B cell (primary cell): Measurements from ENCODE around the gene UGT1A9. TPM values are rescaled to one million over a fixed set of nuclear protein-coding genes. Genes with fewer than 3 reads are reported as not detected.

Experiments used
- ATAC-seq: fragments of 200-7000 bp; cut with Tn5 transposase; one replicate; pipeline ENCODE4 v1.10.0; 2021; ENCODE audit warnings: low read depth, mild to moderate bottlenecking, moderate number of reproducible peaks, moderate library complexity
- CTCF ChIA-PET: fragments of 350-600 bp; sonication (Branson Sonifier 250); formaldehyde crosslinking; loops from one replicate; lab custom pipeline; 2021; ENCODE audit warnings: antibody characterized with exemption, inconsistent platforms; lab: Charles Lee
- POLR2A ChIA-PET: fragments of 350-600 bp; sonication (Branson Sonifier 250); formaldehyde crosslinking; loops from one replicate; lab custom pipeline; 2021; ENCODE audit warnings: antibody characterized with exemption; lab: Charles Lee
- DNase-seq: peaks from one replicate; pipeline ENCODE4 v3.0.0; 2013
- H2AFZ ChIP-seq: 2 replicates; pipeline ENCODE4 v1.6.1; 2012; ENCODE audit warnings: mild to moderate bottlenecking, low read depth, low read length; ENCODE audit not compliant: insufficient read depth, poor library complexity, severe bottlenecking
- H3K27ac ChIP-seq, 2 donors: 1 replicate in 1 of 2; 2 replicates in 1 of 2; pipeline ENCODE4 v1.5.1; 2012 to 2013; ENCODE audit warnings: low read length in 2 of 2, mild to moderate bottlenecking in 2 of 2, moderate library complexity in 1 of 2
- H3K27me3 ChIP-seq, 4 experiments: fragments of 200-600 bp in 1 of 4; sonication (generic) in 1 of 4; replicated peaks in 1 of 4; 1 replicate in 2 of 4; 2 replicates in 2 of 4; pipeline versions ENCODE4 v1.6.1 to v1.7.0; 2013 to 2016; ENCODE audit warnings: low read length in 3 of 4, mild to moderate bottlenecking in 2 of 4, mixed read lengths in 1 of 4, moderate library complexity in 1 of 4; ENCODE audit not compliant: insufficient read depth in 4 of 4, control insufficient read depth in 3 of 4; ENCODE audit errors: control extremely low read depth in 1 of 4
- H3K36me3 ChIP-seq, 2 experiments: replicated peaks in 1 of 2; 1 replicate in 1 of 2; 2 replicates in 1 of 2; pipeline versions ENCODE4 v1.6.1 to v1.7.1; 2013; ENCODE audit warnings: low read length in 1 of 2; ENCODE audit not compliant: insufficient read depth in 2 of 2, control insufficient read depth in 1 of 2; ENCODE audit errors: control extremely low read depth in 1 of 2, extremely low read depth in 1 of 2
- H3K4me1 ChIP-seq, 2 donors: fragments of 200-600 bp in 1 of 2; sonication (generic) in 1 of 2; 1 replicate in 1 of 2; 2 replicates in 1 of 2; pipeline versions ENCODE4 v1.5.1 to v1.6.1; 2013 to 2017; ENCODE audit warnings: low read length in 2 of 2; ENCODE audit not compliant: control insufficient read depth in 2 of 2, insufficient read depth in 2 of 2
- H3K4me2 ChIP-seq: replicated peaks from 2 replicates; pipeline ENCODE3; 2012; ENCODE audit warnings: mild to moderate bottlenecking, low read depth, low read length; ENCODE audit not compliant: poor library complexity, severe bottlenecking
- H3K4me3 ChIP-seq, 5 experiments: fragments of 200-600 bp in 1 of 5; sonication (generic) in 1 of 5; 1 replicate in 3 of 5; 2 replicates in 2 of 5; pipeline versions ENCODE4 v1.5.1 to v1.7.0; 2011 to 2016; ENCODE audit warnings: low read length in 4 of 5, mild to moderate bottlenecking in 4 of 5, low read depth in 2 of 5, control low read depth in 1 of 5, moderate library complexity in 1 of 5; ENCODE audit not compliant: insufficient read depth in 1 of 5; ENCODE audit errors: control extremely low read depth in 1 of 5, extremely low read depth in 1 of 5
- H3K79me2 ChIP-seq: fragments of 200-600 bp; sonication (generic); one replicate; pipeline ENCODE4 v1.6.0; 2016; ENCODE audit warnings: low read length; ENCODE audit not compliant: control insufficient read depth, insufficient read depth
- H3K9ac ChIP-seq: fragments of 200-600 bp; sonication (generic); 2 replicates; pipeline ENCODE4 v1.6.1; 2017; ENCODE audit warnings: mild to moderate bottlenecking, low read length, moderate library complexity
- H3K9me3 ChIP-seq, 3 donors: one replicate each; pipeline versions ENCODE4 v1.6.1 to v1.7.1; 2013; ENCODE audit warnings: low read length in 2 of 3; ENCODE audit not compliant: control insufficient read depth in 2 of 3, insufficient read depth in 1 of 3; ENCODE audit errors: control extremely low read depth in 1 of 3
- H4K20me1 ChIP-seq: 2 replicates; pipeline ENCODE4 v1.6.0; 2012; ENCODE audit warnings: mild to moderate bottlenecking, low read length; ENCODE audit not compliant: insufficient read depth, control insufficient read depth, poor library complexity, severe bottlenecking
- H3K27ac Mint-ChIP-seq: one replicate; pipeline ENCODE4 v1.8.0; 2021; ENCODE audit warnings: mixed read lengths
- H3K27me3 Mint-ChIP-seq: one replicate; pipeline ENCODE4 v1.8.0; 2021; ENCODE audit warnings: mixed read lengths
- H3K4me1 Mint-ChIP-seq: one replicate; pipeline ENCODE4 v1.8.0; 2021; ENCODE audit warnings: mixed read lengths
- H3K4me3 Mint-ChIP-seq: one replicate; pipeline ENCODE4 v1.8.0; 2021; ENCODE audit warnings: mixed read lengths
- H3K9me3 Mint-ChIP-seq: one replicate; pipeline ENCODE4 v1.8.0; 2022; ENCODE audit warnings: mixed read lengths; ENCODE audit not compliant: insufficient read depth
- CTCF ChIP-seq: fragments of 200-600 bp; IDR thresholded peaks from one replicate; pipeline ENCODE4 v1.8.0; 2022; ENCODE audit warnings: antibody characterized with exemption, mild to moderate bottlenecking
- EZH2 ChIP-seq: IDR thresholded peaks from 2 replicates; pipeline ENCODE4 v1.6.1; 2012; ENCODE audit warnings: borderline replicate concordance, low read depth, mild to moderate bottlenecking, moderate library complexity, low read length; ENCODE audit not compliant: insufficient read depth, poor library complexity, severe bottlenecking
- WGBS: methylation state at CpG from one replicate; pipeline ENCODE4 v1.1.5; 2013; ENCODE audit warnings: missing lambda C conversion rate; ENCODE audit not compliant: insufficient coverage; 5-methylcytosine and 5-hydroxymethylcytosine counted together
- intact Hi-C: fragments of 100-400 bp; cut with micrococcal nuclease; formaldehyde crosslinking; loops from one replicate; pipeline ENCODE4 v1.10.0; 2022
- polyA plus RNA-seq: library from polyadenylated mRNA; depleted of rRNA; stranded (reverse); fragments of >200 nt; gene quantifications from 2 replicates; pipeline ENCODE4 v1.2.3, GENCODE V29; 2012
- total RNA-seq, 2 donors: library from RNA; stranded (reverse); fragments of 120-200 nt in 1 of 2; gene quantifications; 1 replicate in 1 of 2; 2 replicates in 1 of 2; pipeline versions ENCODE4 v1.2.3 to v1.2.4, GENCODE V29; 2013 to 2022

The UGT1A9 gene
- total and polyA plus RNA-seq, 2 donors (not counting 1 experiment from before 2014, with no cell fraction given): not detected

GRCh38 chr2:233638836-233639235 lies 32.9 kb upstream of the UGT1A9 start:
- no peak for DNase-seq
- no peak for ATAC-seq
- ChIA-PET CTCF (no interaction called here), POLR2A (no interaction called here)
- Histone ChIP-seq H3K27ac (no peak overlapping the region), H3K27me3 (peaks cover 0 to 5% (median under 1%) of the 10 kb centered on the region in 4 experiments), H3K4me2 (no peak overlapping the region), H3K79me2 (no peaks in the 10 kb centered on the region), H2AFZ (no peak overlapping the region), H3K4me1 (no peaks in the 10 kb centered on the region), H3K36me3 (no peaks in the 10 kb centered on the region), H3K9ac (no peak overlapping the region), H3K4me3 (no peak overlapping the region), H4K20me1 (no peaks in the 10 kb centered on the region), H3K9me3 (peaks cover 0 to 7% (median 0%) of the 10 kb centered on the region in 3 donors)
- peaks cover 4% of the 10 kb centered on the region for H3K4me1 Mint-ChIP-seq
- no peak for TF ChIP-seq EZH2
- no peak for TF ChIP-seq CTCF
- intact Hi-C loops: no loop called here
- no peaks in the 10 kb centered on the region for H3K9me3 Mint-ChIP-seq
- no peak overlapping the region for H3K4me3 Mint-ChIP-seq
- no peak overlapping the region for H3K27ac Mint-ChIP-seq
- H3K27me3 Mint-ChIP-seq: peaks cover 22% of the 10 kb centered on the region
- 88% methylated on average over 1 of the region's 5 CpGs for WGBS

- Histone ChIP-seq H2AFZ (no peak overlapping the region), H3K4me1 (no peaks in the 10 kb centered on the region), H3K27me3 (peaks cover 0 to 9% (median 1%) of the 10 kb centered on the region in 4 experiments), H3K9me3 (peaks cover 0 to 13% (median 1%) of the 10 kb centered on the region in 3 donors), H3K79me2 (no peaks in the 10 kb centered on the region), H3K4me3 (no peak overlapping the region), H3K9ac (no peak overlapping the region), H3K4me2 (no peak overlapping the region), H4K20me1 (no peaks in the 10 kb centered on the region), H3K36me3 (no peaks in the 10 kb centered on the region), H3K27ac (no peak overlapping the region)
- Mint-ChIP-seq H3K4me3 (no peak overlapping the region), H3K27me3 (peaks cover 25% of the 10 kb centered on the region), H3K9me3 (no peaks in the 10 kb centered on the region), H3K27ac (no peak overlapping the region), H3K4me1 (peaks cover 4% of the 10 kb centered on the region)
- ChIA-PET POLR2A (no interaction called here), CTCF (no interaction called here)
- ATAC-seq (no peak), DNase-seq (no peak)
- intact Hi-C loops: no loop called here
- TF ChIP-seq EZH2: no peak
- TF ChIP-seq CTCF: no peak
Measured at GRCh38 chr2:233639860-233640259, 31.8 kb upstream of the UGT1A9 start.
